ENCODE data around the gene PPP2R2C. TPM values are rescaled to one million over a fixed set of nuclear protein-coding genes. Genes with fewer than 3 reads are reported as not detected.
A peak's percentile ranks its signal among the peaks of the same experiment; 100 is the strongest.

The PPP2R2C gene
- total RNA-seq, 3 donors from 2014 or later, result 0.16 to 0.66 (median 0.44) TPM

- Histone ChIP-seq H3K27ac (no peak overlapping the region), H3K9me3 (no peaks in the 10 kb centered on the region), H3K27me3 (peaks cover 0 to 45% of the 10 kb centered on the region in 2 donors), H3K36me3 (no peaks in the 10 kb centered on the region), H3K4me1 (no peaks in the 10 kb centered on the region), H3K4me3 (peak overlapping the region in 1 of 3 donors; percentile 4)
- no peak for DNase-seq (ENCODE audit: low spot score in 2 of 2)
- TF ChIP-seq POLR2AphosphoS5 (IDR thresholded peaks at IDR 0.05), result no peak
- TF ChIP-seq POLR2A (IDR thresholded peaks at IDR 0.05), result no peak
- TF ChIP-seq, protein P1, sequence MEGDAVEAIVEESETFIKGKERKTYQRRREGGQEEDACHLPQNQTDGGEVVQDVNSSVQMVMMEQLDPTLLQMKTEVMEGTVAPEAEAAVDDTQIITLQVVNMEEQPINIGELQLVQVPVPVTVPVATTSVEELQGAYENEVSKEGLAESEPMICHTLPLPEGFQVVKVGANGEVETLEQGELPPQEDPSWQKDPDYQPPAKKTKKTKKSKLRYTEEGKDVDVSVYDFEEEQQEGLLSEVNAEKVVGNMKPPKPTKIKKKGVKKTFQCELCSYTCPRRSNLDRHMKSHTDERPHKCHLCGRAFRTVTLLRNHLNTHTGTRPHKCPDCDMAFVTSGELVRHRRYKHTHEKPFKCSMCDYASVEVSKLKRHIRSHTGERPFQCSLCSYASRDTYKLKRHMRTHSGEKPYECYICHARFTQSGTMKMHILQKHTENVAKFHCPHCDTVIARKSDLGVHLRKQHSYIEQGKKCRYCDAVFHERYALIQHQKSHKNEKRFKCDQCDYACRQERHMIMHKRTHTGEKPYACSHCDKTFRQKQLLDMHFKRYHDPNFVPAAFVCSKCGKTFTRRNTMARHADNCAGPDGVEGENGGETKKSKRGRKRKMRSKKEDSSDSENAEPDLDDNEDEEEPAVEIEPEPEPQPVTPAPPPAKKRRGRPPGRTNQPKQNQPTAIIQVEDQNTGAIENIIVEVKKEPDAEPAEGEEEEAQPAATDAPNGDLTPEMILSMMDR (IDR thresholded peaks at IDR 0.05), result no peak
- intact Hi-C loops (cut with DNase I; ENCODE audit: low total_unique reads), result no loop called here
These were observed 69.6 kb downstream of the PPP2R2C start for GRCh38 chr4:6402566-6403399.

DNA sequence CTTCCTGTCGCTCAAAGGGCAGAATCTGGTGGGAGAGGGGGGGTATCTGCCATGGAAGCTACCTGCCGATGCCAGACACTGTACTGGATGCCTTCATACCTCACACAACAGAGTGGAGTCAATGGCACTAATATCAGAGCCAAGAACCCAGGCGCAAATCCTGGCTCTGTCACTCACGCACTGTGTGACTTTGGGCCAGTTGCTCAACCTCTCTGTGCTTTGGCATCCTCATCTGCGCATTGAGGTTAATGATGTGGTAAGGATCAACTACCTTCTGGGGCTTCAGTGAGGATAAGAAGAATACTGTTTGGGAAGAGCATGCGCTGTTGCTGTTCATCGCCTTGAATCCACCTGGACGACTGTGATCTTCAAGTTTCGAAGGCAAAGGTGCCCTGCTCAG, 70.6 kb downstream of the PPP2R2C start:
- DNase-seq (ENCODE audit: low spot score in 2 of 2), result no peak
- TF ChIP-seq POLR2AphosphoS5 (IDR thresholded peaks at IDR 0.05), result no peak
- TF ChIP-seq, protein P1 (IDR thresholded peaks at IDR 0.05), result no peak
- no peak for TF ChIP-seq POLR2A (IDR thresholded peaks at IDR 0.05)
- no peaks in the 10 kb centered on the region for H3K4me1 ChIP-seq
- H3K27ac ChIP-seq, result no peak overlapping the region
- no peak overlapping the region for H3K4me3 ChIP-seq
- intact Hi-C loops (cut with DNase I; ENCODE audit: low total_unique reads), result no loop called here
- no peaks in the 10 kb centered on the region for H3K9me3 ChIP-seq
- no peaks in the 10 kb centered on the region for H3K36me3 ChIP-seq
- peaks cover 0 to 50% of the 10 kb centered on the region in 2 donors for H3K27me3 ChIP-seq

GRCh38 chr4:6396696-6397236, 75.6 kb downstream of the PPP2R2C start:
- Histone ChIP-seq H3K4me3 (no peak overlapping the region), H3K27ac (no peak overlapping the region), H3K36me3 (no peaks in the 10 kb centered on the region), H3K27me3 (peaks cover 0 to 21% of the 10 kb centered on the region in 2 donors), H3K9me3 (no peaks in the 10 kb centered on the region), H3K4me1 (no peaks in the 10 kb centered on the region)
- intact Hi-C loops (cut with DNase I; ENCODE audit: low total_unique reads), result no loop called here
- DNase-seq (ENCODE audit: low spot score in 2 of 2), result no peak
- TF ChIP-seq POLR2AphosphoS5 (IDR thresholded peaks at IDR 0.05), result no peak

- no peak for DNase-seq (ENCODE audit: low spot score in 2 of 2)
- H3K36me3 ChIP-seq, result no peaks in the 10 kb centered on the region
- TF ChIP-seq POLR2A (IDR thresholded peaks at IDR 0.05), result no peak
- TF ChIP-seq, protein P1 (IDR thresholded peaks at IDR 0.05), result no peak
- no peak for TF ChIP-seq POLR2AphosphoS5 (IDR thresholded peaks at IDR 0.05)
- no peak overlapping the region for H3K27ac ChIP-seq
- intact Hi-C loops (cut with DNase I; ENCODE audit: low total_unique reads), result no loop called here
- H3K27me3 ChIP-seq, result peaks cover 0 to 13% of the 10 kb centered on the region in 2 donors
- H3K9me3 ChIP-seq, result no peaks in the 10 kb centered on the region
- no peak overlapping the region for H3K4me3 ChIP-seq
- no peaks in the 10 kb centered on the region for H3K4me1 ChIP-seq
These were observed 76.8 kb downstream of the PPP2R2C start for GRCh38 chr4:6395466-6396228.

- no peak for DNase-seq (ENCODE audit: low spot score in 2 of 2)
- no peaks in the 10 kb centered on the region for H3K9me3 ChIP-seq
- no peaks in the 10 kb centered on the region for H3K4me1 ChIP-seq
- no peak overlapping the region for H3K4me3 ChIP-seq
- H3K36me3 ChIP-seq, result no peaks in the 10 kb centered on the region
- peaks cover 0 to 11% of the 10 kb centered on the region in 2 donors for H3K27me3 ChIP-seq
- TF ChIP-seq, protein P1 (IDR thresholded peaks at IDR 0.05), result no peak
- no peak overlapping the region for H3K27ac ChIP-seq
- intact Hi-C loops (cut with DNase I; ENCODE audit: low total_unique reads), result loop anchor here (5.0 kb wide), 1 partner anchor 218 kb away; no protein-coding TSS in a partner anchor
These were observed 77.7 kb downstream of the PPP2R2C start for GRCh38 chr4:6394671-6395081.
